Lower leg skin (tissue), 4 donors: ENCODE measurements around the gene PDGFC. TPM values are rescaled to one million over a fixed set of nuclear protein-coding genes. Genes with fewer than 3 reads are reported as not detected.

Experiments used
- DNase-seq, 2 donors: peaks; one replicate each; pipeline ENCODE4 v3.0.0-alpha.2; 2019; ENCODE audit warnings: low spot score in 2 of 2
- H3K4me3 ChIP-seq: fragments of 200-600 bp; sonication (generic); 2 replicates; pipeline ENCODE4 v1.5.1; 2017; ENCODE audit warnings: mild to moderate bottlenecking, low read depth; ENCODE audit not compliant: poor library complexity, severe bottlenecking
- CTCF ChIP-seq, 3 donors: fragments of 450-650 bp; IDR thresholded peaks; one replicate each; pipeline ENCODE4 v1.5.1; 2016; ENCODE audit warnings: antibody characterized with exemption in 3 of 3, mild to moderate bottlenecking in 3 of 3, moderate library complexity in 2 of 3
- POLR2A ChIP-seq, 2 donors: fragments of 450-650 bp; IDR thresholded peaks; one replicate each; pipeline ENCODE4 v1.6.1; 2016 to 2017; ENCODE audit warnings: antibody characterized with exemption in 2 of 2, mild to moderate bottlenecking in 1 of 2, moderate library complexity in 1 of 2
- WGBS, 2 donors: methylation state at CpG; one replicate each; pipeline ENCODE4 v1.1.5; 2018; 5-methylcytosine and 5-hydroxymethylcytosine counted together
- intact Hi-C: fragments of 100-400 bp; cut with DNase I; formaldehyde crosslinking; loops from one replicate; pipeline ENCODE4 v1.15.0; 2023; ENCODE audit warnings: low total_unique reads
- total RNA-seq, 4 donors: library from RNA; depleted of rRNA; stranded (reverse); fragments of >200 nt; gene quantifications; one replicate each; pipeline ENCODE4 v1.1.0, GENCODE V29; 2016

The PDGFC gene
- total RNA-seq, 4 donors from 2014 or later, result 18.9 to 24.4 (median 21.0) TPM

- TF ChIP-seq CTCF (IDR thresholded peaks at IDR 0.05) (no peak), POLR2A (IDR thresholded peaks at IDR 0.05) (no peak)
- intact Hi-C loops, result no loop called here
- 6 to 7% methylated on average over 2 of the region's 2 CpGs for WGBS, 2 donors
- H3K4me3 ChIP-seq, result no peak overlapping the region
- DNase-seq, result peak in 1 of 2 donors; percentile 69
These were observed 27.5 kb upstream of the PDGFC start for GRCh38 chr4:156999175-156999517.

DNA sequence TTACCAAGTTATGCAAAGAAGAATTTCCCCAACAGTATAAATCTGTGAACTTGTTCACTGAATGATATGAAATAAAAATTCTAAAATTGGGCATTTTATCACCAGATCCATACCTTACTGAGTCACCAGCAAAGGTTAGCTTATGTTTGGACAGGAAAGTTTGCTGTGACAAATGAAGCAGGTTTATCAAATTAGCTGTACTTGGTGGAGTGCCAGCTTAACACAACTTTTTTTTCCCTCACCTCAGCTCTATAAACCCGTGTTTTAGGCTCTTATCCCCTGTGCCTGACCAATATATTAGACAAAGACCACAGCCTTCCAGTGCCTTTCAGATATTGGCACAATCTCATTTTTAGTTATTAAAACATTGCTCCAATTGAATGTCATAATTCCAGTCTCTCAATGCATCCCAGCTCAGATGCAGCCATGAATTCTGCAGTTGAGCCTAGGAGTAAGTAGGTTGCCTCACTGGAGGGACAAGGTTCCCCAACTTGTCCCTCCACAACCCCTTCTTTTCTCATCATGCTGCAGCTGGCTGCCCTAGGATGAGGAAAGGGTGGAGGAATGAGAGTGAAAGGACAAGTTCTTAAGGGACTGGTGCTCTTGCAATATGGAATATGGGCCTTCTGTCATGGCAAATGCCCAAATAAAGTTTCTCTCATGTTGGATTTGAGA is 27.0 kb upstream of the PDGFC start:
- TF ChIP-seq POLR2A (IDR thresholded peaks at IDR 0.05) (no peak), CTCF (IDR thresholded peaks at IDR 0.05) (no peak)
- intact Hi-C loops, result no loop called here
- no peak for DNase-seq
- no peak overlapping the region for H3K4me3 ChIP-seq
- WGBS, 2 donors, result 76 to 77% methylated on average over 1 of the region's 1 CpG

DNA sequence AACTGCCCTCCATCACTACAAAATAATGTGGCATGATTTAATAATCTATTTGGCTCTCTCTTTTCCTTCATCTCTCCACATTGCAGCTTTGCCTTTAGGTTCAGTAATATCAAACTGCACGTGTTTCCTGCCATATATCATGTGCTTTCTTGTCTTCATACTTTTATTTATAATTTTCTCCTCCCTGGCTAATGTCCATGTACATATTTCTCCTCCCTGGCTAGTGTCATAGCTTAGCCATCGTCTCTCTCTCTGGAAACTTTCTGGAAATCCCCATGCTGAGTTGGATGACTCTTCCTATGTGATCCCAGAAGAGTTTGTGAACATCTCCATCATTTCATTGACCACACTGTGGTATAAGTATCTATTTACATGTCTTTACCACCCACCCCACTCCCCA is 21.3 kb upstream of the PDGFC start:
- WGBS, 2 donors, result 14 to 17% methylated on average over 2 of the region's 2 CpGs
- no peak for DNase-seq
- TF ChIP-seq POLR2A (IDR thresholded peaks at IDR 0.05) (no peak), CTCF (IDR thresholded peaks at IDR 0.05) (no peak)
- no peak overlapping the region for H3K4me3 ChIP-seq
- intact Hi-C loops, result no loop called here

DNA sequence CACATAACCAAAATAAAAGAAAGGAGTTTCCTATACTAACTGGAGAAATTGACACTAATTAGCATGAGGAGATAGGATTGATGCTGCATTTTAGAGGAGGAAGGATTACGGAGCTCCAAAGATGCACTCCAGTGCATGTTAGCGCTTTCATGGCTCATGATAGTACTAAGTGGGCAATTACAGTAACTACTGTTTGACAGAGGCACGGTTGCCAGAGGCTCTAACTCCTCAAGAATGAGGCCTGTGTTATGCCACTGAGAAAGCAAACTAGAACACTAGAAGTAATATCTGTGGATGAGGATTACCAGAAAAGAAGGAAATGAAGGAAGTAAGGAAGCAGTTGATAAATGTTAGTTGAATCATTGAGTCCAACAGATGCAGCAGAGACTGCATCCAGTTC is 19.6 kb upstream of the PDGFC start:
- intact Hi-C loops, result no loop called here
- TF ChIP-seq CTCF (IDR thresholded peaks at IDR 0.05), result no peak
- no peak overlapping the region for H3K4me3 ChIP-seq
- no peak for DNase-seq
- 91 to 93% methylated on average over 3 of the region's 3 CpGs for WGBS, 2 donors

DNA sequence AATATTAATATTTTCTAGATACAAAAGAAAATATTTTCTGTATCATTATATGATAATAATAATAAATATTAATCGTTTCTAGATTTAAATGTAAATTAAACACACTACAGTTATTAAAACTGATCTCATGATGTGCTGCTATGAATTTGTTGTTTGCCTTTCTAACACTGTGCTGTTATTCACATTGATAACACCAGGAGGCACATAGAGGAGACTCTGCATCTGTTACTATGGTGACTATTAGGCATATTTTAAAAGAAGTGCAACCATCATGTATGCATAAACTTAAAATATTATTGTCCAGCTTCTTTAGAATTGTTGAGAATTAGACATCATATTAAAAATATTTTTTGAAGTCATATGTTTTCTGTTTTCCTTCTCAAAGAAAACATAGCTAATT is 11.8 kb upstream of the PDGFC start:
- no peak for DNase-seq
- 67 to 79% methylated on average over 1 of the region's 1 CpG for WGBS, 2 donors
- intact Hi-C loops, result no loop called here
- H3K4me3 ChIP-seq, result no peak overlapping the region
- TF ChIP-seq CTCF (IDR thresholded peaks at IDR 0.05), result no peak

DNA sequence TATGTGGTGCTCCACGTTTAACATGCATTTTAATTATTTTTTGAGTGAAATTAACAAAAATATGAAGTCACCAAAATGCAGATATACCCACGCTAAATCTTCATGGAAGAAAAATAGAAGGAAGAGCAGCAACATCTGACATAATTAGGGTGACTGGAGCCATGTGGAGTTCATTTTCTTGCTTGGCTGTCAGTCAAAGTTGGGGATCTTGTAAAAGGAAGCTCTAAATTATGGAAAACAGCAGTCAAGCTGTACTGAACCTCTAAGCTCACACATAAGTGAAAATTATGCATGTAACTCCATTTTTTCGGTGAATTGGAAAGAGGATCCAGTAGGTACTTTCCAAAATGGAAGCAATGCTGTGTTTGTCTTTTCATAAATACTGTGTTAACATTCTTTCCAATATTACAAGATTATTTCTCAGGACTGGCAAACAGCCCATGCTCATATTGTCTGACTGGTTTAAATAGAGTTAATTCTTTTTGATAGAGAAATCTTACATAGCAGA is 9.7 kb upstream of the PDGFC start:
- TF ChIP-seq POLR2A (IDR thresholded peaks at IDR 0.05), result no peak
- TF ChIP-seq CTCF (IDR thresholded peaks at IDR 0.05), result no peak
- WGBS, 2 donors, result 49 to 50% methylated on average over 3 of the region's 3 CpGs
- intact Hi-C loops, result no loop called here
- no peak for DNase-seq
- H3K4me3 ChIP-seq, result no peak overlapping the region
